Right renal pelvis (tissue), 4 donors: Measurements from ENCODE around the gene SHOC1. TPM values are rescaled to one million over a fixed set of nuclear protein-coding genes. Genes with fewer than 3 reads are reported as not detected.

Experiments
- polyA plus RNA-seq, 4 donors: library from polyadenylated mRNA; unstranded; fragments of 120-200 nt; gene quantifications; one replicate each; pipeline ENCODE4 v1.2.1, GENCODE V29; 2013; ENCODE audit not compliant: insufficient read length in 4 of 4

SHOC1 gene
- polyA plus RNA-seq, 4 donors = 0.65 to 1.5 (median 0.73) TPM

Other genes with a start within 250 kb of the SHOC1 start
- 100 to 1,000 TPM; 189 to 360 (median 259) TPM for gene PTGR1, start 195.3 kb downstream of the SHOC1 start, polyA plus RNA-seq
- 10 to 100 TPM; 15.5 to 18.0 (median 16.6) TPM for gene DNAJC25, start 163.6 kb downstream of the SHOC1 start, polyA plus RNA-seq
- gene GNG10, start 133.3 kb downstream of the SHOC1 start, polyA plus RNA-seq = 10 to 100 TPM; 56.9 to 72.4 (median 70.1) TPM
- 100 to 1,000 TPM in 1 of 4 donors, 10 to 100 TPM in 3; 61.6 to 101 (median 79.4) TPM for gene UGCG, start 101.9 kb upstream of the SHOC1 start, polyA plus RNA-seq